Natural killer cell (primary cell): ENCODE measurements around the gene CNIH4. TPM values are rescaled to one million over a fixed set of nuclear protein-coding genes. Genes with fewer than 3 reads are reported as not detected.

ENCODE experiments used
- ATAC-seq, 3 donors: fragments of 150-1000 bp in 2 of 3; fragments of 200-7000 bp in 1 of 3; cut with Tn5 transposase; 1 replicate in 1 of 3; 2 replicates in 2 of 3; pipeline ENCODE4 v1.10.0; 2021; ENCODE audit warnings: mild to moderate bottlenecking in 2 of 3, moderate library complexity in 2 of 3
- DNase-seq, 2 donors: peaks; one replicate each; pipeline versions ENCODE4 v3.0.0 to v3.0.0-alpha.2; 2013 to 2021; ENCODE audit warnings: mixed read lengths in 1 of 2
- H3K27ac ChIP-seq: one replicate; pipeline ENCODE4 v1.5.1; 2013; ENCODE audit warnings: mild to moderate bottlenecking, low read length
- H3K27me3 ChIP-seq: one replicate; pipeline ENCODE4 v1.6.1; 2013; ENCODE audit warnings: low read length; ENCODE audit not compliant: control insufficient read depth, insufficient read depth
- H3K36me3 ChIP-seq: one replicate; pipeline ENCODE4 v1.6.1; 2013; ENCODE audit warnings: low read length; ENCODE audit not compliant: control insufficient read depth, insufficient read depth
- H3K4me1 ChIP-seq: one replicate; pipeline ENCODE4 v1.6.1; 2013; ENCODE audit warnings: low read length; ENCODE audit not compliant: control insufficient read depth, insufficient read depth
- H3K4me3 ChIP-seq: one replicate; pipeline ENCODE4 v1.5.1; 2013; ENCODE audit warnings: low read length
- H3K9me3 ChIP-seq: one replicate; pipeline ENCODE4 v1.6.1; 2013; ENCODE audit warnings: low read length; ENCODE audit not compliant: control insufficient read depth, insufficient read depth
- H3K27ac Mint-ChIP-seq, 2 donors: one replicate each; pipeline ENCODE4 v1.8.0; 2022; ENCODE audit warnings: mild to moderate bottlenecking in 2 of 2, mixed read lengths in 2 of 2, moderate library complexity in 1 of 2
- H3K27me3 Mint-ChIP-seq, 2 donors: one replicate each; pipeline ENCODE4 v1.8.0; 2022; ENCODE audit warnings: low read depth in 2 of 2, mixed read lengths in 2 of 2
- H3K36me3 Mint-ChIP-seq: one replicate; pipeline ENCODE4 v1.8.0; 2022; ENCODE audit warnings: mixed read lengths
- H3K4me1 Mint-ChIP-seq, 2 donors: one replicate each; pipeline ENCODE4 v1.8.0; 2022; ENCODE audit warnings: mixed read lengths in 2 of 2
- H3K4me3 Mint-ChIP-seq: one replicate; pipeline ENCODE4 v1.8.0; 2022; ENCODE audit warnings: mild to moderate bottlenecking, moderate library complexity, mixed read lengths
- H3K9me3 Mint-ChIP-seq, 2 donors: one replicate each; pipeline ENCODE4 v1.8.0; 2022; ENCODE audit warnings: mixed read lengths in 2 of 2
- CTCF ChIP-seq: fragments of 200-600 bp; IDR thresholded peaks from one replicate; pipeline ENCODE4 v1.8.0; 2022; ENCODE audit warnings: antibody characterized with exemption
- WGBS: methylation state at CpG from one replicate; pipeline ENCODE4 v1.1.7; 2013; ENCODE audit warnings: missing lambda C conversion rate; ENCODE audit not compliant: insufficient coverage; 5-methylcytosine and 5-hydroxymethylcytosine counted together
- intact Hi-C: fragments of 100-400 bp; cut with micrococcal nuclease; formaldehyde crosslinking; loops from one replicate; pipeline ENCODE4 v1.14.2; 2022
- total RNA-seq, 4 donors: library from RNA; stranded (reverse); fragments of 120-200 nt in 1 of 4; gene quantifications; one replicate each; pipeline versions ENCODE4 v1.2.3 to v1.2.4, GENCODE V29; 2013 to 2022

Gene CNIH4
- total RNA-seq, 3 donors from 2014 or later (not counting 1 experiment from before 2014, with no cell fraction given) = 20.4 to 32.4 (median 27.3) TPM

DNA sequence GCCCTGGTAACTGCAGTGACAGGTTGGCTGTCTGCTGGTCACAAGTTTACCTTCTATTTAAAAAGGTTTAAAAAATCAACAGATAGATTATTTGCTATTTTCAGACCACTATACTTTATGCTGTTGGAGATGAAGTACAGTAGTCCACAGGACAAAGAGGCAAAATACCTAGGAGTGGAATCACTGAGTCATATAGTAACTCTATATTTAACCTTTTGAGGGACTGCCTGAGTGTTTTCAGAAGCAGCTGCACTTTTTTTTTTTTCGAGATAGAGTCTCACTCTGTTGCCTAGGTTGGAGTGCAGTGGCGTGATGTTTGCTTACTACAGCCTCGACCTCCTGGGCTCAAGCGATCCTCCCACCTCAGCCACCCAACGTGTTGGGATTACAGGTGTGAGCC is 11.7 kb downstream of the CNIH4 start:
- WGBS = 95% methylated on average over 5 of the region's 5 CpGs
- ATAC-seq = no peak
- TF ChIP-seq CTCF = no peak

DNA sequence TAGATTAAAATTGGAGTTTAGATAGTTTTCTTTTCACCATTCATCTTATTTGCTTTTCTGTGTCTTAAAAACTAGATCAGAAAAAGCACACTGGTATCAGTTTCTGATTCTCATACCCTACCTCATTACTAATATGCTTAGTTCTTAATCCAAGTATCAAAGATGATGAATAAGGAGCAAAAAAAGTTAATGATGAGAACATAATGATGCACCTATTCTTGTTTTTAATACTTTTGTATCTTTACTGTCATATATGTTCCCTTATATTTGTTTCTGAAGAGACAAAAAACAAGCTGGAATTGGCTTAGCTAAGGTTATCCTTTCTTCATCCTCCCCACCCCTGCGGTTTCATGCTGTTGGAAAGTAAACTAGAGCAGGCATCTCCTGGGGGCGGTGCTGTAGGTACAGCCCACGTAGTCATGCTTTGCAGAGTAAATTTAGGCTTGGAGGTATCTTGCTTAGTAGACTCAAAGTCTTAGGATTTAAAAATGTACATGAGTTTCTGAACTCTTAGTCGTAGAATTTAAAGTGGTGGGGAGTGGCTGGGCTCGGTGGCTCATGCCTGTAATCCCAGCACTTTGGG is 16.4 kb downstream of the CNIH4 start:
- Histone ChIP-seq H3K9me3 (no peaks in the 10 kb centered on the region), H3K27ac (no peak overlapping the region), H3K4me3 (no peak overlapping the region), H3K4me1 (peaks cover 30% of the 10 kb centered on the region), H3K36me3 (peaks cover 61% of the 10 kb centered on the region), H3K27me3 (no peaks in the 10 kb centered on the region)
- DNase-seq = no peak
- no peak for ATAC-seq
- peaks cover 58 to 60% of the 10 kb centered on the region in 2 donors for H3K4me1 Mint-ChIP-seq
- H3K27ac Mint-ChIP-seq = peak overlapping the region in 1 of 2 donors; percentile 91
- H3K4me3 Mint-ChIP-seq = no peak overlapping the region
- 92% methylated on average over 5 of the region's 5 CpGs for WGBS
- intact Hi-C loops = no loop called here
- TF ChIP-seq CTCF = no peak
- peaks cover 17% of the 10 kb centered on the region for H3K36me3 Mint-ChIP-seq
- H3K27me3 Mint-ChIP-seq = no peaks in the 10 kb centered on the region
- no peaks in the 10 kb centered on the region for H3K9me3 Mint-ChIP-seq

More for the DNA sequence above, 11.7 kb downstream of the CNIH4 start:
- Mint-ChIP-seq H3K27me3 (no peaks in the 10 kb centered on the region), H3K4me1 (peaks cover 22 to 24% of the 10 kb centered on the region in 2 donors), H3K9me3 (no peaks in the 10 kb centered on the region), H3K27ac (no peak overlapping the region), H3K36me3 (peaks cover 17% of the 10 kb centered on the region), H3K4me3 (no peak overlapping the region)
- Histone ChIP-seq H3K9me3 (no peaks in the 10 kb centered on the region), H3K27me3 (no peaks in the 10 kb centered on the region), H3K36me3 (peaks cover 61% of the 10 kb centered on the region), H3K27ac (no peak overlapping the region), H3K4me3 (no peak overlapping the region), H3K4me1 (no peaks in the 10 kb centered on the region)
- intact Hi-C loops = no loop called here
- no peak for DNase-seq

- H3K27me3 ChIP-seq = no peaks in the 10 kb centered on the region
- H3K27ac ChIP-seq = no peak overlapping the region
- H3K4me1 ChIP-seq = peaks cover 40% of the 10 kb centered on the region
- Mint-ChIP-seq H3K9me3 (no peaks in the 10 kb centered on the region), H3K4me1 (peaks cover 70 to 74% of the 10 kb centered on the region in 2 donors), H3K36me3 (peaks cover 12% of the 10 kb centered on the region), H3K27ac (peak overlapping the region; percentile 91), H3K4me3 (peak overlapping the region; percentile 50), H3K27me3 (no peaks in the 10 kb centered on the region)
- ATAC-seq (no peak), DNase-seq (no peak)
- intact Hi-C loops = no loop called here
- WGBS = 27% methylated on average over 3 of the region's 3 CpGs
- no peak for TF ChIP-seq CTCF
- no peak overlapping the region for H3K4me3 ChIP-seq
- peaks cover 44% of the 10 kb centered on the region for H3K36me3 ChIP-seq
- no peaks in the 10 kb centered on the region for H3K9me3 ChIP-seq
Observed at GRCh38 chr1:224375059-224375458, 18.4 kb downstream of the CNIH4 start.

DNA sequence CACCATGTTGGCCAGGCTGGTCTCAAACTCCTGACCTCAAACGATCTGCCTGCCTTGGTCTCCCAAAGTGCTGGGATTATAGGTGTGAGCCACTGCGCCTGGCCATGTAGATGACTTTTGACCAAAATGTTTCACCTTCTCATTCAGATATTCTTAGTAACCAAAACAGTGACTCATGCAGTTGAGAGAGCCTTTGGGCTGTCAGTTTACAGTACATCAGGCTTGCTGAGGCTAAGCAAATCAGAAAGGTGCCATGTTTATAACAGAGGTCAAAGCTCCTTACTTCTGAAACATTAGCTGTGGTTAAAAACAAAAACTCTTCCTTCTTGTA is 21.0 kb downstream of the CNIH4 start:
- no peaks in the 10 kb centered on the region for H3K36me3 Mint-ChIP-seq
- H3K27ac Mint-ChIP-seq = peak overlapping the region; percentile 91
- H3K4me3 Mint-ChIP-seq = peak overlapping the region; percentile 70
- WGBS = 10% methylated on average over 2 of the region's 2 CpGs
- Histone ChIP-seq H3K27me3 (no peaks in the 10 kb centered on the region), H3K4me1 (peaks cover 61% of the 10 kb centered on the region), H3K36me3 (peaks cover 30% of the 10 kb centered on the region), H3K9me3 (no peaks in the 10 kb centered on the region), H3K27ac (peak overlapping the region; percentile 60), H3K4me3 (no peak overlapping the region)
- peaks cover 88 to 92% of the 10 kb centered on the region in 2 donors for H3K4me1 Mint-ChIP-seq
- intact Hi-C loops = loop anchor here (2.0 kb wide), 1 partner anchor 21 kb away; the partner anchor contains the start of gene CNIH4
- no peaks in the 10 kb centered on the region for H3K27me3 Mint-ChIP-seq
- TF ChIP-seq CTCF = no peak
- DNase-seq (peak; percentile 25 to 47), ATAC-seq (peak; percentile 80 to 84 (median 83))
- H3K9me3 Mint-ChIP-seq = no peaks in the 10 kb centered on the region
